GM19035 (cell line): ENCODE data around the gene PRKAR2B.
"Not testable (repeated sequence)": the region's sequence is repeated elsewhere in the genome, so short reads cannot be mapped to it uniquely, and the experiment has no call there.

ENCODE experiments used
- ATAC-seq: cut with Tn5 transposase; IDR thresholded peaks from one replicate; pipeline ENCODE4 v1.9.1; 2021; ENCODE audit not compliant: unreplicated experiment

The PRKAR2B gene

DNA sequence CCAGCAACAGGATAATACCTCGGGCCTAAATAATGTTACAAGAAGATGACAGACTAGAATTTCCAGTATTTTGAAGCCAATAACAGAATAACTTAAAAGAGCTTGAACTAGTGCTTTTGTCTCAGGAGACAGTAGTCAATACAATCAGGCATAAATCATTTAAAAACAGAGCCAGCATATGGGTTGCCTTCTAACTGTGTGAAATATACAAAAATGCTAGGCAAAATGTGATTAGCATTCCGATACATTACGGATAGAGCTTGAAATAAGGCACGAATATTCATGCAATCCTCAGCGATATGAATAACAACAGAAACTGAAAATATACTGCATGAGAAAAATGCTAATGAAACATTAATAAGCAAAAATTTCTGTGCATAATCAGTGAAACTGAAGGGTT is 18.3 kb upstream of the PRKAR2B start:
- ATAC-seq: no peak

DNA sequence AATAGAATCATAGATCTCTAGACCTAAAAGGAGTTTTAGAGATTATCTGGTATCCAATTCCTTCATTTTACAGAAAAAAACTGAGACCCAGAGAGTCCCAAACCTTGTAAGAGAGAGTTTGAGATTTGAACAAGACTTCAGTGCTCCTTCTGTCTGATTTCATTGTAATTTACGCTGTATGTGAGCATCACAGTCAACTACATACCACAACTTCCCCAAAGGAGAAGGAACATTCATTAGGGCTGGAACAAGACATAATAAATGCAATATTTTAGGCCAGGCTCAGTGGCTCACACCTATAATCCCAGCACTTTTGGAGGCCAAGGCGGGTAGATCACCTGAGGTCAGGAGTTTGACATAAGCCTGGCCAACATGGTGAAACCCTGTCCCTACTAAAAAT is 17.3 kb upstream of the PRKAR2B start:
- no peak for ATAC-seq

DNA sequence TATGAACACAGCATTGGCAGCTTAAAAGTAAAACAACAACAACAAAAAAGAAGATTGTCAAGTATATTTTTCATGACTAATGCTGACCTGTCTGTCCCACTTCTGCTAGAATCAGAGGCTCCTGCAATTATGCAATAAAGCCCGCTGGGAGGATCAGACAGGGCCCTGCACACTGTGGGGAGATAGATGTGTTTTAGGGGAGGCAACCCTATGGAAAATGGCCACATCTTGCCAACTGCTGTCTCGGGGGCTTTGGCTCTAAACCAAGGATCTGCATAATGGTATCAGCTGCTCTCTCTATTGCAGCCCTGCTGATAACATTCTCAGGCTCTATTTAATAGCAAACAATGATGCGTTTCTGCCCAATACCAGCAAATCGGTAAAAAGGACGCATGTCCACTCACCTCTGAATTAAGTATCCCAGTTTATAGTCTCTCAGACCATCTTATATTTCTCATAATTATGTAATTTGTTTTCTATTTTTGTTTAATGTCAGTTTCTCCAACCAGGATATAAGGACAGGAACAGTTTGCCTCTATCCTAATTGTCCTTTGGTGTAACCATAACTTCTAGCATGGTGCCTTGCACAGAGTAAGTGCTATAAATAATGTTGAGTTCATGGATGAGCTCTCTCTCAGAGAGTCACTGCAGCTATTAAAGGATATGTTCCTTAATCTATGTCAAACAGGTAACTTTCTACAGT is 15.3 kb upstream of the PRKAR2B start:
- no peak for ATAC-seq

DNA sequence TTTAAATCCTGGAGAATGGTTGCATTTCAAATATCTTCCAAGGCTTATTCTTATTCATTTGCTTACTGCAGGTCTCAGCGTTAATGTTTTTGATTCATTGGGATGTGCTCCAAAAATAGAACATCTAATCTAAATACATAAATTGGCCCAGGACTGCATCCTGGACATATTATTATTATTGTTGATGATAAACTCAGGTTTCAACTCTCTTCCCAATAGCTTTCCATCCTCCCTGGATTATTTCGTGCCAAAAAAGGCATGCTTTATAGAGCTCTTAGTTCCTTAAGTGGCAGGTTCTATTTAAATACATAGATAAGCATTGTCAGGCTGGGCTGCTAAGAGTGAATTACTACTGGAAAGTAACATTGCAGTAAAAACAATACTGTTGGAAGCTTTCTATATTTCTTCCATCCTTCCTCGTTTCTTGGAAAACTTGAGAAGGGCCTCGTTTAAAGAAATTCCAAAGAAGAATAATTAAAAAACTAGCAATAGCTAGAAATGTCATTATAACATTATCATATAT is 14.7 kb upstream of the PRKAR2B start:
- ATAC-seq: no peak

DNA sequence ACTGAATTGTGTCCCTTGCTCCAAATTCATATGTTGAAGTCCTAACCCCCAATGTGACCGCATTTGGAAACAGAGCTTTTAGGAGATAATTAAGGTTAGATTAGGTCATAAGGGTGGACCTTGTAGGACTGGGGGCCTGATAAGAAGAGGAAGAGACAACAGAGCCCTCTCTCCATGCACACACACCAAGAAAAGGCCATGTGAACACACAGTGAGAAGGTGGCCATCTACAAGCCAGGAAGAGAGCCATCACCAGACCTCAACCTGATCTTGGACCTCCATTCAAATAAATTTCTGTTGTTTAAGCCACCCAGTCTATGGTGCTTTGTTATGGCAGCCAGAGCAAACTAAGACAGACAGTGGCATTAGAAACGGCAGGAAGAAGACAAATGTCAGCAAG is 12.5 kb upstream of the PRKAR2B start:
- ATAC-seq: no peak

DNA sequence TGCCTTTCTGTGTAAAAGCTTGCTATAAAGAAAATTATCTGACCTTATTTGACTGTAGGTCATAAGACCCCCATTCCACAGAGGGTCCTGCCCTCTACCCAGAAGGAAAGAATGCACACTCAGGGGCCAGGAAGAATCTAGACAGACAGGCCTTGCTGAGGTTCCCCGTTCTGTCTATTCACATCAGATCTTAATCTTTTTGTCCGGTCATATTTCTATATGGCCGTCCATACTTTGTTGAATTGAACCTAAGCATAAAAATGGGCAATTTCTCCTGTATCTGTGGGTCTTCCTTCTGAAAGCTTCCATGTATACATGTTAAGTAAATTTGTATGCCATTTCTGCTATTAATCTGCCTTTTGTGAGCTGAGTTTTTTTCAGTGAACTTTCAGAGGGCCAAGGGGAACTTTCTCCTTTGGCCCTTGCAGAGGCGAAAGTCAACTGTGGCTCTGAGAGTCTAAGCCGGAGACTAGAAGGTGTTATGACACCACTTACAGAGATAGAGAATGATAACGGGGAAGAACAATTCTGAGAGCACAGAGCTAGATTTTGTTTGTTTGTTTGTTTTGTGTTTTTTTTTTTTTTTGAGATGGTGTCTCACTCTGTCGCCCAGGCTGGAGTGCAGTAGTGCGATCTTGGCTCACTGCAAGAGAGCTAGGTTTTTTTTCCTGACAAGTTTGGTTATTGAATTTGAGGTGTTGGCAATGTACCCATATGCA is 11.6 kb upstream of the PRKAR2B start:
- no peak for ATAC-seq

DNA sequence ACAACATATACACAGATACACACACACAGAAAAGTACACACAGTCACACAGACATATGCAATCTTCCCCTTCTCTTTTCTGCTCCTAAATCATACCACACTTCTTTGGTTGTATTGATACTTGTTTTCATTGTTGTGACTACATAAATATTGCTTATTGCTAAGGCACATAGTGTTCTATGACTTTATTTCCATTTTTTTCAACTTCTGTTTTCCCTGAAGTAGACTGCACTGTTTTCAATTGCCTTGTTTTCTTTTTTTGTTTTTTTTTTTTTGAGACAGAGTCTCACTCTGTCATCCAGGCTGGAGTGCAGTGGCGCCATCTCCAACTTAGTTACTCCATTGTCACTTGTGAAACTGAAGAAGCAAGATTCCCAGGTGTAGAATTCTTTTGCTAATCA is 10.0 kb upstream of the PRKAR2B start:
- no peak for ATAC-seq

DNA sequence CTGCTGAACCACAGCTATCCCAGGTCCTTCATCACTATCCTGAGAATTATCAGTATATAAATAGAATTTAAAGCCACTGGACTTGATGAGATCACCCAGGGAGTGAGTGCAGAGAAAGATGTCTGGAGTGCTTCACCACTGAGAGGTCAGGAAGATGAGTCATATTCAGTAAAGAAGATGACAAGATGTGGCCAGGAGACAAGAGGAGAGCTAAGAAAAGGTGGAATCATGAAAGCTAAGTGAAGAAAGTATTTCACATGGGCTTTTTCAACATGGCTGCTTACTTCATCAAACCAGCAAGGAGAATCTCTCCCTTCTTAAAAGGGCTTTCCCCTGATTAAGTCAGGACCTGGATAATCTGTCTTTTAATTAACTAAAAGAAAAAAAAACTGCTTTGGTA is 9.1 kb upstream of the PRKAR2B start:
- ATAC-seq: no peak

DNA sequence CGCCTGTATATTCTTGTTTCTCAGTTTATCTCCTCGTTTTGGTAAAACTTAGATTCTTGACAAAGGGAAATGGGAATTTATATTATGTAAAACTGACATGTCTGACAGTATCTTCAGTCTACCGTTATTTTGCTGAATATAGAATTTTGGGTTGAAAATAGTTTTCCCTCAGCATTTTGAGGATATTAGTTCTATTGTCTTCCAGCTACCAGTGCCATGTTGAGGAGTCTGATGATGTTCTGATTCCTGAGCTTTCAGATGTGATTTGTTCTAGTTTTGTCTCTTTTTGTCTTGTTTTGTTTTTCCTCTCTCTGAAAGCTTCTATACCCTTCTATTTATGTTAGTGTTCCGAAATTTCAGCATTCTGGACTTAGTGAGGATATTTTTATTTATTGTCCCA is 8.0 kb upstream of the PRKAR2B start:
- no peak for ATAC-seq

DNA sequence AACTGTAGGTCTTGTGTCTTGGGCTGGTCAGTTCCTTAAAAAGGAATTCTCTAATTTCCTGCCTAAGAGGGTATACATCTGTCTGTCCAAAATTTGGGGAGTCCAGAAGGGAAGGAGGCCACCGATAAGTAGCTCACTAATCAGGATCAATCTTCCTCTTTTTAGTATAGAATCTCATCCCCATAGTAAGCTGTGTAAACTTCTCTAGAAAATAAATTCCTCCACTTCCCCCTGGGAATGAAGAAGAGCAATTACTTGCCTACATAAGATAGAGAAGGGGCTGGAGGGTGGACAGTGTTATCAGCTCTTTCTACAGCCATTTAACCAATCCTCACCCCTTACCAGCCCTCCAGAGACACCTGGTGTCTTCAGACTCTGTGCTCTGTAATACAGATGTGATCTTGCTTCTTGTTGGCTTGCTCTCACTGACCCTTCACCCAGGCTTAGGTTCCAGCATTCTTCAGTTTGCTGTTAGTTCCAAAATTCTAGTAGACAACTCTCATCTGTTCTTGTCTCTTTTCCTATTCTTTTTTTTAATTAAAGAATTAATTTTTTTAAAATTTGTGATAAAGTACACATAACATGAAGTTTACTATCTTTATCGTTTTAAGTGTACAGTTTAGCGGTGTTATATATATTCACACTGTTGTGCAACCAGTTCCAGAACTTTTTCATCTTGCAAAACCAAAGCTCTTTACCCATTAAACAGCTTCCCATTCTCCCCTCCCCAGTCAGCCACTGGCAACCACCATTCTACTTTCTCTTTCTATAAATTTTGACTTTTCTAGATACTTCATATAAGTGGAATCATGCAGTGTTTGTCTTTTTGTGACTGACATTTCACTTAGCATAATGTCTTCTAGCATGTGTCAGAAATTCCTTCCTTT is 6.5 kb upstream of the PRKAR2B start:
- ATAC-seq: no peak

DNA sequence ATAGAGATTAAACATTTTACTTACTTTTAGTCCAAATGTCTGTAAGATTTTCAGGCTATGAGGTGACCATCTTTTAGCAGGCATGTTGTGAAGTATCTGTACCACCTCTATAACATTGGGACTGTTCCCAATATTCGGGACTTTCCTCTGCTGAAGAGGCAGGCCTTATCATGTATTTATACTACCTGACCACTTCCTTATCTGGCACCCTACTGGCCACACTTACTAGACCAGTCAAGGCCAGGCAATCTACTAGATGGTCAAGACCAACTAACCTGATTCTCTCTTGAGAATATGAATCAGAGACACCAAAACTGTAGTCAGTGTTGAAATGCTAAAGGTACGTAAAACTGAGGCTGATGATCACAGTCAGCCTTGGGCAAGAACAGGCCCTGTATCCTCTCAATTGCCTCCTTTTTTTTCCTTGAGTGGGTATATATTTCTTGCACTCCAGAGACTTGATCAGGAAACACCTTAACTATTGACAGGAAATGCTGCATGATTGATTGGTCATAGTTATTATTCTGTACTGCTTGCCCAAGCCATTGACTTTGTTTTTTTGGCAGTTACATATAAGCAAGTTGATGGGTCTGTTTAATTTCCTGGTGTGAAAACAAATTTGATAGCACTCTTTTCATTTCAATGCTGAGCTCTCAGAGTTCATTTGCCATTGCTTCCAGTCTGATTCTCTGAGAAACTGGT is 5.2 kb upstream of the PRKAR2B start:
- no peak for ATAC-seq

DNA sequence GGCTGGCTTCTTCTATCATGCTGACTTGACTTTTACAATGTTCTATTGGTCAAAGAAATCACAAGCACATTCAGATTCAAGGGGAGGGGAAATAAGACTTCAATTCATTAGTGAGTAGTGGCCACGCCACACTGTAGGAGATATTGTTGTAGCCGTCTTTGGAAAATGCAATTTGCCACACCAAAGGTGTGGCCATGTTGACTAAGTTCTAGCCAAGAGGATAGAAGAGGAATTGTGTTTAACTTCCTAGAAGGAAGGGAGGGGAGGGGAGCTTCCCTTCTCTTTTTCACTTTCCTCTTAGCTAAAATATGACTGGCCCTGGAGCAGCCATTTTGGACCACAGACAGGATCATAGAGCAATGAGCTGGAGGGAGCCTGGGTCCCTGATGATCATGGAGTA is 3.4 kb upstream of the PRKAR2B start:
- no peak for ATAC-seq

DNA sequence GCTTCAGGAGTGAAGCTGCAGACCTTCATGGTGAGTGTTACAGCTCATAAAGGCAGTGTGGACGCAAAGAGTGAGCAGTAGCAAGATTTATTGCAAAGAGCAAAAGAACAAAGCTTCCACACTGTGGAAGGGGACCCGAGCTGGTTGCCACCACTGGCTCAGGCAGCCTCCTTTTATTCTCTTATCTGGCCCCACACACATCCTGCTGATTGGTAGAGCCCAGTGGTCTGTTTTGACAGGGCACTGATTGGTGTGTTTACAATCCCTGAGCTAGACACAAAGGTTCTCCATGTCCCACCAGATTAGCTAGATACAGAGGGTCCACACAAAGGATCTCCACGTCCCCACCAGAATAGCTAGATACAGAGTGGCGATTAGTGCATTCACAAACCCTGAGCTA is 2.7 kb upstream of the PRKAR2B start:
- ATAC-seq: not testable (repeated sequence)

DNA sequence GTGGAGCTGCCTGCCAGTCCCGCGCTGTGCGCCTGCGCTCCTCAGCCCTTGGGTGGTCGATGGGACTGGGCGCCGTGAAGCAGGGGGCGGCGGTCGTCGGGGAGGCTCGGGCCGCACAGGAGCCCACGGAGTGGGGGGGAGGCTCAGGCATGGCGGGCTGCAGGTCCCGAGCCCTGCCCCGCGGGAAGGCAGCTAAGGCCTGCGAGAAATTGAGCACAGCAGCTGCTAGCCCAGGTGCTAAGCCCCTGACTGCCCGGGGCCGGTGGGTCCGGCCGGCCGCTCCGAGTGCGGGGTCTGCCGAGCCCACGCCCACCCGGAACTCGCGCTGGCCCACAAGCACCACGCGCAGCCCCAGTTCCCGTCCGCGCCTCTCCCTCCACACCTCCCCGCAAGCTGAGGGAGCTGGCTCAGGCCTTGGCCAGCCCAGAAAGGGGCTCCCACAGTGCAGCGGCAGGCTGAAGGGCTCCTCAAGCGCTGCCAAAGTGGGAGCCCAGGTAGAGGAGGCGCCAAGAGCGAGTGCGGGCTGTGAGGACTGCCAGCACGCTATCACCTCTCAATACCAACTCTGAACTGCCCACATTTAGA is 2.1 kb upstream of the PRKAR2B start:
- not testable (repeated sequence) for ATAC-seq

DNA sequence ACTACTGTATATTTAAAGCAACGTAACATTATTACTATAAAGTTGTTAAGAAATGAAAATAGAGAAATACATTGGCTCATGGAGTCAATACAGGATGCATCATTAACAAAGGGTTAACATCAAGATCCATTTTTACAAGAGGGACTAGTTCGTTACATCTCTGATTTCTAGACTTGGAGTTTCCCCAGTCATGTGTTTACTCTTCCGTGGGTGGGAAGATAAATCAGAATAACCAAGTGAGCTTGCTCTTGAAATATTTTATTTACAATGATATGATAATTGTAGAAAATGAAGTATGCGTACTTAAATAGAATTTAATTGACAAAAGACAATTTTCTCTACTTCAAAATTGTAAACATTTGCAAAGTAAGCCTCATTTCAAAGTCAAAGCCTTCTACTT is 1.0 kb upstream of the PRKAR2B start:
- no peak for ATAC-seq

DNA sequence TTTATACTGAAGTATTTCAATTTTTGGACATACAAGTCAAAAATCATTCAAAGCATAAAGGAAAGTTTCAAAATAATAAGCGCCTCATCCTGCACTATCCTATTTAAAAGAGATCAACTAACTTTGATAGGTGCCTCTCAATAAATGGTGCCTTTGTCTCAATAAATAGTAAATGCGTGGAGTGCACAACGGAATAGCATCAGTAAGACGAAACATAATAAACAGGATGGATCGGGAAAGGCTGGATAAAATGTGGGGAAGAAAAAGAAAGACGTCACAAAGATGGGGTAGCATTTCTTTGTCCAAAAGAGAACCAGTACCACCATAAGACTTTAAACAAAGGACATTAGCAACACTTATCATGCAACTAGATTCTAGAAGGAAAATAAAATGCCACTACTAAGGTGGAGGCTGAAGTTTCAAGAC is 571 bp upstream of the PRKAR2B start:
- ATAC-seq: no peak

DNA sequence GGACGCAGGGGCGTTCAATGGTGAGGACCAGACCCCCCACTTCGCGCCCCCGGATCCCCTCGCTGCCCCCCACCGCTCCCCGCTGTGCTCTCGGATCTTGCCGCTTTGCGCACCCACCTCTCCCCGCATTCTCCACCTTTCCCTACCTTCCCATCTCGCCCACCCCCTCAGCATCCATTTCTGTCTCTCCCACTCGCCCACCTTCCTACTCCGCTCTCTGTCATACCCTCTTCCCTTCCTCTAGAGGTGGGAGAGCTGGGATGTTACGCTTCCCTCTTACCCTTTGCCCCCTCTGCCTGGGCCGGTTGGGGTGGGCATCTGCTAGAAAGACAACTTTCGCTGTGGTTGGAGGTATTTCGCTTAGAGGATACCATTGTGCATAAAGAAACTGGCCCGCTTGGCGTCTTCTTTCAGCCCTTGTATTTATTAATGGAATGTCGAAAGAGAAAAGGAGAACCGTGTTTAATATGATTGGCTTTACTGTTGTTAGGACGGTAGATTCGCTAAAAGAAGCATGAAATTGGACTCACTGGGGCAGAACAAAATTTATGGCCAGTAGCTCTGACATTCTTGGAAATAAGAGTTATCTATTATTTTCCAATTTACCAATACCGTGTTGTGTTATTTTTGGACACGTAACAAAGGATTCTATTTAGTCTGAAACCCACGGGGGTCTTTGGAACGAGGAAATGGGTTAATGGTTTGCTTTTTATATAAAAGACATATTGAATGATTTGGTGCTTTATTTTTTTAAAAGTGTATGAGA is 873 bp downstream of the PRKAR2B start:
- ATAC-seq: no peak

DNA sequence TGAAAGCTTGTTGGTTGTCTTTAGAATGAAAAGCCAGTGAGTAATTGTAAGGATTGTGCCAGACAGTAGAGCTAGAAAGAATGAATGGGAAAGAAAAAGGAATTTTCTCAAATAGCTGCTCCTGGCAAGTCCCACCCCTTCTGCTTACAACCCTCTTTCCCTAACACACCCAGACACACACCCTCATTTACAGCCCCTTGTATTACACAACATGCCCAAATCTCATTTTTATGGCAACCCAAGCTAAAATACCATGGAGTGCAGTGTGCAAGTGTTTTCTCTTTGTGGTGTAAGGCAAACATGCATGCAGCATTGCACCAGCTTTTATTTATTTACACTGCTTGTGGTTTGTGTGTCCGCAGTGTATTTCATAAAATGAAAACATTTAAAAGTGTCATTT is 1.5 kb downstream of the PRKAR2B start:
- no peak for ATAC-seq

DNA sequence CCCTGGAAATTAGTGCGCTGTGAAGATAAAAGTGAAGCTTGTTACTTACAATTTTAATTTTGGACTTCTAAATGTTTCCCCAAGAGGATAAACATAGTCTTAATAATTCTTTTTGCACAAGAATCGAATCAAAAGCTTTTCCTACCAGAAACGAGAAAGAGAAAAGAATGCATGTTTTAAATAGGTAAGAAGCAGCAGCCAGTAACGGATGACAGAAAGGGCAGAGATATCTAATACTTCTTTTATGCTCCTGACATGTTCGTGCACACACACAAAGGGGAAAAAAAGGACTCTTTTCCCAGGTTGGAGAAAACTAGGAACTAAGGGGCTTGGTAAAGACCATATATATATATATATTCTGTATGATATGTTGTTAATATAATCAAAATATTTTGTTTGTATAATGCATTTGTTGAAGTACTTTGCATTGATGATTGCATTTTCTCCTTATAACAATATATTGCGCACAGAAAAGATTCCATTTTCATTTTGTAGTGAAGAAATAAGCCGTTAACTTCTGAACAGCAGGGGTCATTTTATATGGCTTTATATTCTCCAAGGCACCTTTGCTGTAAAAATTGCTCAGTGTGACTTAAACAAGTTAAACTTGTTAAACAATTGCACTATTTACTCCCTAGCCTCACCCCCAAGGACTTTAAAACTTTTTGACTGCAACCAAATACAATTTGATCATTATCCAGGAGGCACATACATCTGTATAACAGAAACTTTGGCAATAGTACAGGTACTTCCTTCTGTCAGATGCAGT is 2.2 kb downstream of the PRKAR2B start:
- no peak for ATAC-seq
